K562 (cell line): ENCODE results near the gene GGACT. TPM values are rescaled to one million over a fixed set of nuclear protein-coding genes. Genes with fewer than 3 reads are reported as not detected.

ENCODE experiments used
- LARP7 ChIP-seq: fragments of 450-650 bp; IDR thresholded peaks from 2 replicates; pipeline ENCODE4 v1.6.1; 2016
- NFE2L1 ChIP-seq: fragments of 450-650 bp; IDR thresholded peaks from 2 replicates; pipeline ENCODE4 v1.6.1; 2016; ENCODE audit warnings: missing genetic modification characterization, low read depth, mild to moderate bottlenecking, missing compliant biosample characterization, moderate library complexity, borderline replicate concordance
- SIX5 ChIP-seq, 2 experiments: IDR thresholded peaks; 2 replicates each; pipeline ENCODE4 v1.6.1; 2011; ENCODE audit warnings: low read length in 2 of 2, borderline replicate concordance in 1 of 2, low read depth in 1 of 2, mild to moderate bottlenecking in 1 of 2, moderate library complexity in 1 of 2; ENCODE audit not compliant: insufficient read depth in 1 of 2
- polyA plus RNA-seq, 8 experiments: library from polyadenylated mRNA; depleted of rRNA in 4 of 8; stranded (reverse) in 5 of 8; unstranded in 3 of 8; fragments of >200 nt; fragmentation: Nextera tagmentation in 2 of 8; fragmentation: Illumina TruSeq in 1 of 8; extraction: Ambion mirVana in 2 of 8; extraction: Trizol in 1 of 8; gene quantifications; 2 replicates each; pipeline versions ENCODE4 v1.2.1 to v1.2.3, GENCODE V29; 2011 to 2014; ENCODE audit warnings: inconsistent platforms in 1 of 8, missing spikeins in 1 of 8
- total RNA-seq, 7 experiments: library from RNA; depleted of rRNA in 6 of 7; stranded (reverse); fragments of >200 nt in 6 of 7; fragmentation: Illumina TruSeq in 2 of 7; extraction: Trizol in 2 of 7; gene quantifications; 2 replicates each; pipeline versions ENCODE4 v1.2.1 to v1.2.3, GENCODE V29; 2011 to 2021; ENCODE audit warnings: low replicate concordance in 1 of 7
- TF ChIP-seq, protein P1 (sequence below): sonication (generic); formaldehyde crosslinking; IDR thresholded peaks from 2 replicates; pipeline ENCODE4 v1.8.0; 2022; ENCODE audit warnings: missing genetic modification reagents, mild to moderate bottlenecking, moderate library complexity, borderline replicate concordance
- TF ChIP-seq, protein P2 (sequence below): fragments of 450-650 bp; IDR thresholded peaks from 2 replicates; pipeline ENCODE4 v1.6.1; 2017; ENCODE audit warnings: mild to moderate bottlenecking, moderate library complexity
- TF ChIP-seq, protein P3 (sequence below): fragments of 200-800 bp; sonication (Bioruptor generic); IDR thresholded peaks from 2 replicates; pipeline ENCODE4 v1.6.1; 2017; ENCODE audit warnings: missing genetic modification characterization, missing compliant biosample characterization

GGACT gene
- total and polyA plus RNA-seq, 9 of the 15 experiments (the other 6 are each of a cell fraction or from before 2014, with no cell fraction given): 0.20 to 3.2 (median 1.7) TPM

DNA sequence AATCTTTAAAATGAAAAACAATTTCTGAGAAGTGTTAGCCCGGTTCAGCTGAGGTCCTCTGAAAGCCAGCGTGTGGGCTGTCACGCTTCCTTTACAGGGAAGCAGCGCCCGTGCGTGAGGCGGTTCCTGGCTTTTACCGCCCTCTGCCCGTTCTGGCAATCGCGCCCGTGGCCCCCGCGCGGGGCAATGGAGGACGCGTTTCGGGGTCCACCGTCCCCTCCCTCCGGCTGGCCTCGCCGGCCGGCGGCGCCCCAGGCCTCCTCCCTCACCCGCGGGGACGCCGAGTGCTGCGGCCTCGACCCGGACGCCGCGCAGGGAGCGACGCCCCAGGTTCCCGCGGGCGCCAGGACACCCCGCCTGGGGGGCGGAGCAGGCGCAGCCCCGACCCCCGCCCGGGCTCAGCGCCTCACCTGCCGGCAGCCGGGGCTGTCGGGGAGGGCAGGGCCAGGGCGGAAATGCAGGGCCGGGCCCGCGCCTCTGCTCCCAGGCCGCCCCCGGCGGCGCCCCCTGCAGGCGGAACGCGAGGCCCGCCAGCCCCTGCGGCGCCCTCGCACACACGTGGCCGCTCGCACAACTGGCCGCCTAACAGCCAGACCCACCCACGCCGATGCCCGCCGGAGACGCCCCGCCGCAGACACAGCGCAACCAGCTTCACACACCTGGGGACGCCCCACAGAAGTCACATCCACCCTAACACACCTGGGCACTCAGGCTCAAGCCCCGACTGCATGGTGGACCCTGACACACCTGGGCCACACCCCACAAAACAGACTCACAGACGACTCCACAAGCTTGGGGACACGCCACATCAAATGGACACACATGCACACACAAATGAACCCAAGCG lies at the start of gene GGACT (continued):
- TF ChIP-seq, protein P1, sequence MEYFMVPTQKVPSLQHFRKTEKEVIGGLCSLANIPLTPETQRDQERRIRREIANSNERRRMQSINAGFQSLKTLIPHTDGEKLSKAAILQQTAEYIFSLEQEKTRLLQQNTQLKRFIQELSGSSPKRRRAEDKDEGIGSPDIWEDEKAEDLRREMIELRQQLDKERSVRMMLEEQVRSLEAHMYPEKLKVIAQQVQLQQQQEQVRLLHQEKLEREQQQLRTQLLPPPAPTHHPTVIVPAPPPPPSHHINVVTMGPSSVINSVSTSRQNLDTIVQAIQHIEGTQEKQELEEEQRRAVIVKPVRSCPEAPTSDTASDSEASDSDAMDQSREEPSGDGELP (CRISPR knock-in tag): peak; percentile 64; the same call in 1 of the 2 replicates
- TF ChIP-seq NFE2L1 (tag) (no peak), SIX5 (IDR thresholded peaks at IDR 0.05; ENCODE audit: borderline replicate concordance in 1 of 2, insufficient read depth in 1 of 2, low read depth in 1 of 2, low read length in 2 of 2) (no peak), LARP7 (no peak)
- TF ChIP-seq, protein P2, sequence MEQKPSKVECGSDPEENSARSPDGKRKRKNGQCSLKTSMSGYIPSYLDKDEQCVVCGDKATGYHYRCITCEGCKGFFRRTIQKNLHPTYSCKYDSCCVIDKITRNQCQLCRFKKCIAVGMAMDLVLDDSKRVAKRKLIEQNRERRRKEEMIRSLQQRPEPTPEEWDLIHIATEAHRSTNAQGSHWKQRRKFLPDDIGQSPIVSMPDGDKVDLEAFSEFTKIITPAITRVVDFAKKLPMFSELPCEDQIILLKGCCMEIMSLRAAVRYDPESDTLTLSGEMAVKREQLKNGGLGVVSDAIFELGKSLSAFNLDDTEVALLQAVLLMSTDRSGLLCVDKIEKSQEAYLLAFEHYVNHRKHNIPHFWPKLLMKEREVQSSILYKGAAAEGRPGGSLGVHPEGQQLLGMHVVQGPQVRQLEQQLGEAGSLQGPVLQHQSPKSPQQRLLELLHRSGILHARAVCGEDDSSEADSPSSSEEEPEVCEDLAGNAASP: no peak
- TF ChIP-seq, protein P3, sequence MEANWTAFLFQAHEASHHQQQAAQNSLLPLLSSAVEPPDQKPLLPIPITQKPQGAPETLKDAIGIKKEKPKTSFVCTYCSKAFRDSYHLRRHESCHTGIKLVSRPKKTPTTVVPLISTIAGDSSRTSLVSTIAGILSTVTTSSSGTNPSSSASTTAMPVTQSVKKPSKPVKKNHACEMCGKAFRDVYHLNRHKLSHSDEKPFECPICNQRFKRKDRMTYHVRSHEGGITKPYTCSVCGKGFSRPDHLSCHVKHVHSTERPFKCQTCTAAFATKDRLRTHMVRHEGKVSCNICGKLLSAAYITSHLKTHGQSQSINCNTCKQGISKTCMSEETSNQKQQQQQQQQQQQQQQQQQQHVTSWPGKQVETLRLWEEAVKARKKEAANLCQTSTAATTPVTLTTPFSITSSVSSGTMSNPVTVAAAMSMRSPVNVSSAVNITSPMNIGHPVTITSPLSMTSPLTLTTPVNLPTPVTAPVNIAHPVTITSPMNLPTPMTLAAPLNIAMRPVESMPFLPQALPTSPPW: peak; percentile 75
